GM12878 (cell line): ENCODE data around the gene RUFY2. TPM values are rescaled to one million over a fixed set of nuclear protein-coding genes. Genes with fewer than 3 reads are reported as not detected.
A peak's percentile ranks its signal among the peaks of the same experiment; 100 is the strongest.

Source experiments
- ATAC-seq: fragments of 200-7000 bp; cut with Tn5 transposase; 3 replicates; pipeline ENCODE4 v1.9.1; 2020; ENCODE audit warnings: mild to moderate bottlenecking, moderate library complexity
- BruUV-seq: library from RNA; stranded (reverse); fragments of 400-500 nt; replicated peaks from 2 replicates; lab custom pipeline; 2021; lab: Mats Ljungman, UMichigan
- CTCF ChIA-PET: fragments of 300-600 bp; sonication (Branson Sonifier 250); formaldehyde crosslinking; extraction: SDS; loops from one replicate; lab custom pipeline; 2021; ENCODE audit warnings: inconsistent platforms; lab: Yijun Ruan, JAX
- POLR2A ChIA-PET: fragments of 350-600 bp; formaldehyde crosslinking; extraction: SDS; loops from one replicate; lab custom pipeline; 2021; ENCODE audit warnings: inconsistent platforms; lab: Charles Lee
- RAD21 ChIA-PET: fragments of 300-600 bp; sonication (Branson Sonifier 250); formaldehyde crosslinking; loops from one replicate; lab custom pipeline; 2023; ENCODE audit warnings: antibody characterized with exemption; ENCODE audit not compliant: unreplicated experiment; lab: Charles Lee
- SMC1A ChIA-PET: fragments of 300-600 bp; sonication (Branson Sonifier 250); formaldehyde crosslinking; loops from one replicate; lab custom pipeline; 2023; ENCODE audit not compliant: unreplicated experiment, uncharacterized antibody; lab: Charles Lee
- DNase-seq: peaks from one replicate; pipeline ENCODE4 v3.0.0-alpha.2; 2011; ENCODE audit warnings: low read depth, low spot score
- FAIRE-seq: peaks from 3 replicates; lab custom pipeline; 2011; peaks lifted over from hg19 to GRCh38; lab: Jason Lieb, UNC
- H2AFZ ChIP-seq: 2 replicates; pipeline ENCODE4 v1.6.0; 2011; ENCODE audit warnings: low read depth, low read length, control low read depth; ENCODE audit not compliant: control insufficient read depth
- H3K27ac ChIP-seq: 2 replicates; pipeline ENCODE4 v1.5.1; 2011; ENCODE audit warnings: control low read depth; ENCODE audit not compliant: control insufficient read depth, insufficient read depth
- H3K27me3 ChIP-seq, 2 experiments: replicated peaks in 1 of 2; 2 replicates each; pipeline versions ENCODE4 v1.6.0 to v1.6.1; 2011; ENCODE audit warnings: low read length in 1 of 2; ENCODE audit not compliant: control insufficient read depth in 2 of 2, insufficient read depth in 2 of 2
- H3K36me3 ChIP-seq, 2 experiments: 2 replicates each; pipeline ENCODE4 v1.5.1; 2011; ENCODE audit warnings: low read length in 1 of 2; ENCODE audit not compliant: control insufficient read depth in 2 of 2, insufficient read depth in 2 of 2
- H3K4me1 ChIP-seq: 2 replicates; pipeline ENCODE4 v1.6.1; 2011; ENCODE audit warnings: mild to moderate bottlenecking, low read length, moderate library complexity, mixed read lengths; ENCODE audit not compliant: control insufficient read depth, insufficient read depth
- H3K4me2 ChIP-seq: 2 replicates; pipeline ENCODE4 v1.6.0; 2011; ENCODE audit warnings: control low read depth; ENCODE audit not compliant: control insufficient read depth, insufficient read depth
- H3K4me3 ChIP-seq: fragments of 200-600 bp; sonication (generic); 2 replicates; pipeline ENCODE4 v1.5.1; 2016
- H3K79me2 ChIP-seq: 2 replicates; pipeline ENCODE4 v1.6.0; 2011; ENCODE audit warnings: low read length; ENCODE audit not compliant: control insufficient read depth, insufficient read depth
- H3K9ac ChIP-seq: 2 replicates; pipeline ENCODE4 v1.8.0; 2011; ENCODE audit warnings: low read length, control low read depth, mixed read lengths; ENCODE audit not compliant: control insufficient read depth, insufficient read depth
- H3K9me3 ChIP-seq: replicated peaks from 3 replicates; pipeline ENCODE4 v1.5.1; 2011; ENCODE audit warnings: mild to moderate bottlenecking, low read length; ENCODE audit not compliant: control insufficient read depth, insufficient read depth
- H4K20me1 ChIP-seq: 2 replicates; pipeline ENCODE4 v1.6.0; 2011; ENCODE audit not compliant: control insufficient read depth, insufficient read depth
- BHLHE40 ChIP-seq, 2 experiments: fragments of 450-650 bp in 1 of 2; IDR thresholded peaks; 2 replicates each; pipeline ENCODE4 v1.6.1; 2011 to 2017; ENCODE audit warnings: low read depth in 2 of 2, borderline replicate concordance in 1 of 2, improper control_type of control experiment in 1 of 2, low read length in 1 of 2, mild to moderate bottlenecking in 1 of 2
- CTCF ChIP-seq, 3 experiments: IDR thresholded peaks in 2 of 3; conservative IDR thresholded peaks in 1 of 3; 2 replicates each; pipeline ENCODE4 v1.5.1; 2011; ENCODE audit warnings: low read depth in 3 of 3, low read length in 3 of 3, mild to moderate bottlenecking in 3 of 3, control low read depth in 2 of 3, moderate library complexity in 2 of 3, inconsistent platforms in 1 of 3, mixed read lengths in 1 of 3; ENCODE audit not compliant: control insufficient read depth in 2 of 3, insufficient read depth in 1 of 3; ENCODE audit errors: extremely low read depth in 1 of 3
- MTA3 ChIP-seq: IDR thresholded peaks from 2 replicates; pipeline ENCODE4 v1.6.1; 2012; ENCODE audit warnings: low read length, inconsistent platforms, borderline replicate concordance
- NR2F1 ChIP-seq: fragments of 450-650 bp; conservative IDR thresholded peaks from 2 replicates; pipeline ENCODE4 v1.6.1; 2017; ENCODE audit warnings: mild to moderate bottlenecking
- RAD21 ChIP-seq: IDR thresholded peaks from 2 replicates; pipeline ENCODE4 v1.6.1; 2011; ENCODE audit warnings: mild to moderate bottlenecking, low read depth, low read length, moderate library complexity; ENCODE audit not compliant: insufficient read depth
- RUNX3 ChIP-seq: IDR thresholded peaks from 2 replicates; pipeline ENCODE4 v1.6.1; 2012; ENCODE audit warnings: low read length, inconsistent platforms
- SIN3A ChIP-seq: IDR thresholded peaks from 2 replicates; pipeline ENCODE4 v1.6.1; 2012; ENCODE audit warnings: low read depth, low read length, improper control_type of control experiment
- SMC3 ChIP-seq: IDR thresholded peaks from 2 replicates; pipeline ENCODE4 v1.6.1; 2011; ENCODE audit warnings: low read length, improper control_type of control experiment, borderline replicate concordance
- YY1 ChIP-seq: IDR thresholded peaks from 2 replicates; pipeline ENCODE4 v1.6.1; 2011; ENCODE audit warnings: low read depth, mild to moderate bottlenecking, low read length
- WGBS: methylation state at CpG from one replicate; pipeline ENCODE4 v1.1.6; 2016; ENCODE audit warnings: low lambda C conversion rate; ENCODE audit not compliant: insufficient replicate concordance, insufficient coverage; ENCODE audit errors: missing lambda C conversion rate; 5-methylcytosine and 5-hydroxymethylcytosine counted together
- in situ Hi-C: fragments of 300-500 bp; cut with MboI; formaldehyde crosslinking; loops from 9 replicates; pipeline ENCODE4 v1.14.3; 2018; ENCODE audit warnings: mixed read lengths
- intact Hi-C: fragments of 100-400 bp; cut with micrococcal nuclease; formaldehyde crosslinking; loops from one replicate; pipeline ENCODE4 v1.14.2; 2022; ENCODE audit not compliant: unreplicated experiment
- polyA plus RNA-seq, 11 experiments: library from polyadenylated mRNA; depleted of rRNA in 4 of 11; unstranded in 6 of 11; stranded (reverse) in 5 of 11; fragments of >200 nt; fragmentation: Nextera tagmentation in 4 of 11; fragmentation: Illumina TruSeq in 1 of 11; extraction: Ambion mirVana in 4 of 11; extraction: Trizol in 1 of 11; gene quantifications; 1 replicate in 1 of 11; 2 replicates in 10 of 11; pipeline versions ENCODE4 v1.2.1 to v1.2.3, GENCODE V29; 2011 to 2016; ENCODE audit warnings: inconsistent platforms in 2 of 11, missing spikeins in 2 of 11, low read depth in 1 of 11
- total RNA-seq, 4 experiments: library from RNA; depleted of rRNA in 3 of 4; stranded (reverse); fragments of >200 nt in 3 of 4; fragmentation: Illumina TruSeq in 1 of 4; extraction: Trizol in 1 of 4; gene quantifications; 2 replicates each; pipeline versions ENCODE4 v1.2.1 to v1.2.3, GENCODE V29; 2013 to 2021

The RUFY2 gene
- total and polyA plus RNA-seq, 10 of the 15 experiments (the other 5 are each of a cell fraction or from before 2014, with no cell fraction given), result 1.7 to 8.4 (median 5.8) TPM

- Histone ChIP-seq H3K9ac (no peak overlapping the region), H3K27me3 (no peaks in the 10 kb centered on the region), H4K20me1 (no peaks in the 10 kb centered on the region), H3K4me2 (no peak overlapping the region), H3K27ac (no peak overlapping the region), H3K36me3 (peaks cover 0 to 15% of the 10 kb centered on the region in 2 experiments; a peak in 1 of 4 replicates), H3K9me3 (no peaks in the 10 kb centered on the region), H2AFZ (no peak overlapping the region), H3K4me1 (no peaks in the 10 kb centered on the region), H3K4me3 (no peak overlapping the region), H3K79me2 (no peaks in the 10 kb centered on the region)
- 60% methylated on average over 2 of the region's 2 CpGs for WGBS
- CTCF ChIA-PET, result interaction anchor here (0.6 to 3.0 kb wide), 17 partner anchors 9 to 576 kb away, joined by 3 to 32 read pairs (median 4); partner anchors contain the start of genes HNRNPH3 and PBLD
- peak; percentile 82 for ATAC-seq
- RAD21 ChIA-PET, result interaction anchor here (0.7 to 1.6 kb wide), 6 partner anchors 16 to 493 kb away, joined by 3 to 8 read pairs (median 3); partner anchors contain the start of genes HNRNPH3 and PBLD
- DNase-seq, result no peak
- POLR2A ChIA-PET, result interaction anchor here (0.6 to 1.5 kb wide), 4 partner anchors 15 to 735 kb away, joined by 3 to 4 read pairs (median 4); partner anchors contain the start of gene HNRNPH3
- 0 out of 2 replicates have a peak, but pooled peaks have one; percentile 12 for TF ChIP-seq YY1
- peak; percentile 7; the same call in 1 of the 2 replicates for TF ChIP-seq RUNX3
- TF ChIP-seq BHLHE40 (IDR thresholded peaks at IDR 0.05; ENCODE audit: borderline replicate concordance in 1 of 2, low read depth in 2 of 2, low read length in 1 of 2), result no peak
- TF ChIP-seq RAD21, result peak; percentile 54
- TF ChIP-seq NR2F1, result no peak
- peak; percentile 63 to 83 (median 81) for TF ChIP-seq CTCF (IDR thresholded peaks at IDR 0.05 in 2 of 3, conservative IDR thresholded peaks at IDR 0.05 in 1 of 3; ENCODE audit: control insufficient read depth in 2 of 3, extremely low read depth in 1 of 3, insufficient read depth in 1 of 3, low read depth in 3 of 3, low read length in 3 of 3)
- TF ChIP-seq MTA3, result no peak
- TF ChIP-seq SMC3, result peak; percentile 50; the same call in 1 of the 2 replicates
- TF ChIP-seq SIN3A, result no peak
- intact Hi-C loops, result loop anchor here (1.0 to 2.0 kb wide), 2 partner anchors 136 to 493 kb away; no protein-coding TSS in a partner anchor
- no TSS peak for BruUV-seq
- SMC1A ChIA-PET, result interaction anchor here (0.7 to 2.5 kb wide), 16 partner anchors 9 to 560 kb away, joined by 3 to 24 read pairs (median 4); partner anchors contain the start of genes HNRNPH3 and PBLD
- in situ Hi-C loops, result no loop called here
- FAIRE-seq, result peak; percentile 85
Observed at GRCh38 chr10:68348265-68348741, 58.8 kb downstream of the RUFY2 start.
